Measurements from ENCODE around the gene ADGRG6.

DNA sequence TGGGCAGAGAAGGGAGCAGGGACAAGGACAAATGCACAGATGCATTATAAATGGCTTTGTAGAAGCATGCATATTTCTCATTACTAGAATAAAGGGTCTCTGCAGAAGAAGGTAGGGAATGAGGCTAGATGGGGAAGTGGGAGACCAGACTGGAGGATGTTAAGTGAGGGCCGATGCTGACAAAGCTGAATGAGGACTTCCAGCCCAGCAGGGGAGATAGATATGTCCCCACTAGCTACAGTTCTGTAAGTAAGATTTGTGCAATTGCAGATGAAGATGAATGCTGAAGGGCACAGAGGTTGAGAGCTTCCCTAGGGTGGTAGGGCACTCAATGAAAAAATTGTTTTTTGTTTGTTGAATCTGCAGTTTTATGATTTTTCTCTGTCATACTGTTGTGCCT, 16.9 kb downstream of the ADGRG6 start:
- TF ChIP-seq, protein P1, sequence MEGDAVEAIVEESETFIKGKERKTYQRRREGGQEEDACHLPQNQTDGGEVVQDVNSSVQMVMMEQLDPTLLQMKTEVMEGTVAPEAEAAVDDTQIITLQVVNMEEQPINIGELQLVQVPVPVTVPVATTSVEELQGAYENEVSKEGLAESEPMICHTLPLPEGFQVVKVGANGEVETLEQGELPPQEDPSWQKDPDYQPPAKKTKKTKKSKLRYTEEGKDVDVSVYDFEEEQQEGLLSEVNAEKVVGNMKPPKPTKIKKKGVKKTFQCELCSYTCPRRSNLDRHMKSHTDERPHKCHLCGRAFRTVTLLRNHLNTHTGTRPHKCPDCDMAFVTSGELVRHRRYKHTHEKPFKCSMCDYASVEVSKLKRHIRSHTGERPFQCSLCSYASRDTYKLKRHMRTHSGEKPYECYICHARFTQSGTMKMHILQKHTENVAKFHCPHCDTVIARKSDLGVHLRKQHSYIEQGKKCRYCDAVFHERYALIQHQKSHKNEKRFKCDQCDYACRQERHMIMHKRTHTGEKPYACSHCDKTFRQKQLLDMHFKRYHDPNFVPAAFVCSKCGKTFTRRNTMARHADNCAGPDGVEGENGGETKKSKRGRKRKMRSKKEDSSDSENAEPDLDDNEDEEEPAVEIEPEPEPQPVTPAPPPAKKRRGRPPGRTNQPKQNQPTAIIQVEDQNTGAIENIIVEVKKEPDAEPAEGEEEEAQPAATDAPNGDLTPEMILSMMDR (IDR thresholded peaks at IDR 0.05): no peak
- TF ChIP-seq EZH2 (IDR thresholded peaks at IDR 0.05; ENCODE audit: borderline replicate concordance, insufficient read depth, low read depth, low read length, poor library complexity, severe bottlenecking): no peak

Data from B cell (primary cell).